RKO (cell line): ENCODE data around the gene UPF3B.
"Not testable (repeated sequence)": the region's sequence is repeated elsewhere in the genome, so short reads cannot be mapped to it uniquely, and the experiment has no call there.

ENCODE experiments used
- DNase-seq: peaks from one replicate; pipeline ENCODE4 v3.0.0-alpha.2; 2016; ENCODE audit warnings: low spot score

Gene UPF3B, protein sequence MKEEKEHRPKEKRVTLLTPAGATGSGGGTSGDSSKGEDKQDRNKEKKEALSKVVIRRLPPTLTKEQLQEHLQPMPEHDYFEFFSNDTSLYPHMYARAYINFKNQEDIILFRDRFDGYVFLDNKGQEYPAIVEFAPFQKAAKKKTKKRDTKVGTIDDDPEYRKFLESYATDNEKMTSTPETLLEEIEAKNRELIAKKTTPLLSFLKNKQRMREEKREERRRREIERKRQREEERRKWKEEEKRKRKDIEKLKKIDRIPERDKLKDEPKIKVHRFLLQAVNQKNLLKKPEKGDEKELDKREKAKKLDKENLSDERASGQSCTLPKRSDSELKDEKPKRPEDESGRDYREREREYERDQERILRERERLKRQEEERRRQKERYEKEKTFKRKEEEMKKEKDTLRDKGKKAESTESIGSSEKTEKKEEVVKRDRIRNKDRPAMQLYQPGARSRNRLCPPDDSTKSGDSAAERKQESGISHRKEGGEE

DNA sequence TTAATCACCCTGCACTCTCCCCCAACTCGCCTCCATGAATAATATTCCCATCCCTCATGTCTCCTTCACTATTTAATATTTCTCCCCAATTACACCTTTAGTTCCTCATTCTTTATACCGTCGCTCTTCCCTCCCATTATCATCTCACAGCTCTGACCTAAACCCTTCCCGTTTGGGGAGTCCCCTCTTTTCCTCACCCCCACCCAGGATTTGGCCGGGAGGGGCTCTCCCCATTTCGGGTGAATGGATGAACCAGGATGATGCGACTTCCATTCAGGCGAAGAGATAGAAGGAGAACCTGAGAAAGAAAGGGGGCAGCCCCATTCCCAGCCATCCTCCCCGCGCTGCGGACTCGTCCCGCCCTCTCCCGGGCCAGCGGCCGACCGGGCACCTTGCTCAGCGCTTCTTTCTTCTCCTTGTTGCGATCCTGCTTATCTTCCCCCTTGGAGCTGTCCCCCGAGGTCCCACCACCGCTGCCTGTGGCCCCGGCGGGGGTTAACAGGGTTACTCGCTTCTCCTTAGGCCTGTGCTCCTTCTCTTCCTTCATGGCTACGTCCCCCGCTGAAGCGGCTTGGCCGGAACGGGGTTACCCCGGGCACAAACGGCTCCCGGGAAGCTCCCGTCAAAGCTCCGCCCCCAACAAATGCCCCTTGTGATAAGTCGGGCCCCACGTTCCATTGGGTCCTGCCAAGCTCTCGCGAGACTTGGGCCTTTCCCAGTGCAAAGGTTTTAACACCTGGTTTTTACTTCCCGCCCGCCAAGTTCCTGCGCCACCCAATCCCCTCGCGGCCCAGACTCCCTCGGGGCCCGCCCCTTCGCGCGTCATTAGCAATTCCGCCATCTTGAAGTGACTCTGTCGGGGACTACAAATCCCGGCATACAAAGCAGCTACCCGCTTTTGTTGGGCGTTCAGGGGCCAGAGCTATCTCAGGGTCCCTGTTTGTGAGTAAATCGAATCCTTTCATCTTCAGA is at the start of gene UPF3B:
TSS of gene UPF3B (minus strand) at position 582 of the 972 bp plus-strand sequence. CDS start at position 547, 35 bp downstream.
- DNase-seq = peak; percentile 98

- no peak for DNase-seq
Measured at GRCh38 chrX:119900976-119901375, 48.2 kb upstream of the UPF3B start.

GRCh38 chrX:119899125-119899524 is 46.4 kb upstream of the UPF3B start:
- no peak for DNase-seq

GRCh38 chrX:119895843-119896326 is 43.1 kb upstream of the UPF3B start, which contains the start of gene AKAP14:
TSS of gene AKAP14 (plus strand) at chrX:119895893. CDS start at chrX:119903224, 7,331 bp downstream.
- DNase-seq = no peak

- DNase-seq = not testable (repeated sequence)
Measured at GRCh38 chrX:119891961-119892692, 39.4 kb upstream of the UPF3B start.

DNA sequence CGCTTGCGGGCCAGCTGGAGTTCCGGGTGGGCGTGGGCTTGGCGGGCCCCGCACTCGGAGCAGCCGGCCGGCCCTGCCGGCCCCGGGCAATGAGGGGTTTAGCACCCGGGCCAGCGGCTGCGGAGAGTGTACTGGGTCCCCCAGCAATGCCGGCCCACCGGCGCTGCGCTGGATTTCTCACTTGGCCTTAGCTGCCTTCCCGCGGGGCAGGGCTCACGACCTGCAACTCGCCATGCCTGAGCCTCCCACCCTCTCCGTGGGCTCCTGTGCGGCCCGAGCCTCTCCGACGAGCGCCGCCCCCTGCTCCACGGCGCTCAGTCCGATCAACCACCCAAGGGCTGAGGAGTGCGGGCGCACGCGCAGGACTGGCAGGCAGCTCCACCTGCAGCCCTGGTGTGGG is 37.9 kb upstream of the UPF3B start:
- not testable (repeated sequence) for DNase-seq

- DNase-seq = no peak
Measured at GRCh38 chrX:119887721-119888425, 35.1 kb upstream of the UPF3B start.

GRCh38 chrX:119885554-119886428 is 33.0 kb upstream of the UPF3B start:
- DNase-seq = peak; percentile 26

- DNase-seq = peak; percentile 79
Measured at GRCh38 chrX:119880552-119881437, 28.0 kb upstream of the UPF3B start.

GRCh38 chrX:119880076-119880475 is 27.3 kb upstream of the UPF3B start:
- DNase-seq = no peak

DNA sequence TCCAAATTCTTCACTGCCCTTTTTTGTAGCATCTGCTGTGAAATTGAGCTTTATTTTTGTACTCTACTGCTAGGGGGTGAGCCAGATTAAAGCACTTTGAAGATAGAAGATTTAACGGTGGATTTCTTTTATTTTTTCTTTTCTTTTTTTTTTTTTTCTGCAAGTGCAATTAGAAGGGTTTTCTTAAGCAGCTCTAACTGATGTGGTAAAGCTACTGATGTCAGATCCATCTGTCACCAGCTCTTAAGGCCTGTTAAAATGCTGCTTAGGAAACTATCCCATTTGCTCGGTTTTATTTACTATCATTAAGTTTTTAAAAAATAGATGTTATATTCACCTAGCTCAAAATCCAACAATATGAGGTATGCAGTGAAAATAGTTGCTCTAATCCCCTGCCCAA is 26.0 kb upstream of the UPF3B start:
- DNase-seq = no peak

GRCh38 chrX:119871599-119872395 is 19.0 kb upstream of the UPF3B start, which contains the start of the genes NDUFA1 and RNF113A:
TSS of gene NDUFA1 (plus strand) at chrX:119871832. CDS start at chrX:119871912, 80 bp downstream.
TSS of gene RNF113A (minus strand) at chrX:119871733. CDS start at chrX:119871613, 120 bp downstream.
- peak; percentile 87 for DNase-seq

DNA sequence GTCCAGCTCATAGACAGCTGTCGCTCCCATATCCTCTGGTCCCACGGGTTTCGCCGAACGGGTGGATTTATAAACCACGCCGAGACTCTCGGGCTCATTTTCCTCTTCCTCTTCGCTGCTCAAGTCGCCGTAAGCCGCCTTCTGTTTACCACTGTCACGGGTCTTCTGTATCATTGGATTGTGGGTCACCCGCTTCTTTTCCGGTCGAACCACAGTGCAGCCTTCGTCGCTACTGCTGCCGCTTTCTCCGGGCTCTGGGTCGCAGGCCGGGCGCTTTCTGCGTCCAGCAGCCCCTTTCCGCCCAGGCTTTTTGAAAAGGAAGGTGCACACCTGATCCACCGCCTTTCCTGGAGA is 18.5 kb upstream of the UPF3B start:
- peak; percentile 28 for DNase-seq

DNA sequence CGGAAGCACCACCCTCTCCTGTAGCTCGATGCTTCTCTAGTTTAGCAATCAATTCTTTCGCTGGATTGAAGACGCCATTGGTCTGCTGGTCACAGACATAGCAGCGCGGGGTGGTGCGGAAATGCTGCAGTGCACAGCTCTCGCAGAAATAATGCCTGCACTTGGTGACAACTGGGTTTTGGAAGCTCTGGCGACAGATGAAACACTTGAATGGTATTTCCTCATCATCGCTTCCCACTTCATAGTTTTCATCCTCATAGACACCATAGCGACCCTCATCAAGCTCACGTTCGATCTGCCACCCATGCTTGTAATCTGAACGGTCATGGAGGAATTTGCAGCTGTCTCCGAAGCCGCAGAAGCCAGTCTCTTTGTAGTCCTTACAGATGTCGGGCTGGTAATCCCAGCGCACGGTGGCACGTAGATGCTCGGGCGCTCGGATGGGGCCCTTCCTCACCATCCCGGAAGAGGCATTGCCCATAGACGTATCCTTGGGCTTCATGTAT is 17.9 kb upstream of the UPF3B start:
- peak; percentile 51 for DNase-seq

GRCh38 chrX:119853444-119853843 is 681 bp upstream of the UPF3B start:
- no peak for DNase-seq

DNA sequence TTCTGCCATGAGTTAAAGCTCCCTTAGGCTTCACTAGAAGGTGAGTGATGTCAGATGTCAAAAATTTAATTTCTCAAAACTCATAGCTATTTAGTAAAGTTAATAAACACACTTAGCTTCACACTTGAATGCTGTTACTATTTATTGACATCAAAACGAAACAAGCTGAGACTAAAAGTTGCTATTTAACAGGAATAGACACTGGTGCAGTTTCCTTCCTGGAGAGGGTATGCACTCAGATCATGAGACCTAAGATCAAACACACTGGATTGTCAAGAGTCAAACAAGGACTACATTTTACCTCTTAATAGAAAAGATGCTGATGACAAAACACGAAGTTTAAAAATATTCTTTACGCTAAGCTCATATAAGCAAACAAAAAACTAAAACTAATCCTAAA is 18.9 kb downstream of the UPF3B start:
- no peak for DNase-seq

- no peak for DNase-seq
Measured at GRCh38 chrX:119828446-119828845, 24.3 kb downstream of the UPF3B start.
